Ecto neural progenitor cell (in vitro differentiated cells): ENCODE data around the gene ATG16L1.

Experiments used
- DNase-seq: peaks from one replicate; pipeline ENCODE4 v3.0.0-alpha.2; 2018; ENCODE audit warnings: low spot score

ATG16L1 gene

DNA sequence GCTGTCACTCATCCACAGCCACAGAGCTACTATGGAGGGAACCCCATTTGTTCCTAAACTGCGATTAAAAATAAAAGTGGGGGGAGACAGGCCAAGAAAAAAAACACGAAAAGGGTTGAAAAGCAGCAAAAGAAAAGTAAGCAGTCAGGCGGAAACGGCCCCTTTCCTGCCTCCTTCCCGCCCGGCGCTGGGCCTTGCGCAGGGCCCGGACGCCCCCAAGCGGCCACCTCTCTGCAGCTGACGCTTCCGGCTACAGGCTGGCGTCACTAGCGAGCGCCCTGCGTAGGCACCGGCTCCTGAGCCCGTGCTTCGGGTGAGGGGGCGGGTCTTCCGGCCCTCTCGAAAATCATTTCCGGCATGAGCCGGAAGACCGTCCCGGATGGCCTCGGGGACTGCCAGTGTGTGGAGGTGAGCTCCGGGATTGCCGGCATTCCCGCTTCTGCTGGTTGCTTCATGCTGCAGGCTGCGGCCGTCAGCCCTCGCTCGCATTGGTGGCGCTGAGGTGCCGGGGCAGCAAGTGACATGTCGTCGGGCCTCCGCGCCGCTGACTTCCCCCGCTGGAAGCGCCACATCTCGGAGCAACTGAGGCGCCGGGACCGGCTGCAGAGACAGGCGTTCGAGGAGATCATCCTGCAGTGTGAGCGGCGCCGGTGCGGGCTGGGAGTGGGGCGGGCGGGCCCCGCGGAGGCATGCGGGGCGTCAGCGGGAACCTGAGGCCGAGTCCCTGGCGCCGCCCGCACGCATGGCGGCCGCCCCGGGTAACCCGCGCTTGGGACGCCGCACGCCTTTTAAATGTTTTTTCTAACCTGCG, at the start of gene ATG16L1:
TSS of gene ATG16L1 (plus strand) at position 368 of the 811 bp plus-strand sequence. CDS start at position 523, 155 bp downstream.
- DNase-seq: peak; percentile 96

DNA sequence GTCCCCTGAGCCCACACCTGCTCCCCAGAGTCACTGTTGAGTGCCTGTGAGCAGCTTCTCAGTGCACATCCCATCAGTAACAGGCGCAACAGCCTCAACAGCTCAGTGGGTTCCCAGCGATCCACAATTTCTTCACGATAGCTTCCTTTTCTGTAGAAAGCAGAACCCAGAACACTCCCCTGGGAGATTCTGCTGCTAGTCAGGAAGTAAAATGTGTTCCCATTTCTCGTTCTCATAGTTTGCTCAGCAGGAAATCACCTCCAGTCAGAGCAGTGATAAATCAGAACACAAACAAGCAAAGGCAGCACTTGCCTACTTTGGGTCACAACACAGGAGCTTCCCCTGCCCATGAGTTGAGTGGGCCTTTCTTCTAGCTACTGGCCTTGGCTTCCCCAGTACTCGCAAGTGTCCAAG, 48.9 kb upstream of the ATG16L1 start:
- no peak for DNase-seq

DNA sequence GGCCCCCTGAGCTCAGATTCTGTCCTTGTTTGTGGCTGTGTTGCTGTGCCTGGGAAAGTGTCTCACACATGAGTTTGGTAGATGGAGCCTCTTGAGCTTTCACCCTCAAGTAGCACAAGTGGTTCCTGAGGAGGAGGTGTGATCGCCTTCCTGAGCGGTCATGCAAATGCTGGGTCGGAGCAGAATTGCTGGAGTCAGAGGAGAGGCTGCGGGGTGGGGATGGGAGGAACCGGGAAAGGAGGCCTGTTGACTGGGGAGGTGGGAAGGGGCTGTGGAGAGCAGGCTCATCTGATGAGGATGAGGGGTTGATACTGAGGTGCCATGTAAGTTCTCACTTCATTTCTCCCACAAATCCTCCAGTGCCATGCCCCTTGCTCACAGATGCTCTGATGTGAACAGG, 48.4 kb upstream of the ATG16L1 start:
- no peak for DNase-seq

DNA sequence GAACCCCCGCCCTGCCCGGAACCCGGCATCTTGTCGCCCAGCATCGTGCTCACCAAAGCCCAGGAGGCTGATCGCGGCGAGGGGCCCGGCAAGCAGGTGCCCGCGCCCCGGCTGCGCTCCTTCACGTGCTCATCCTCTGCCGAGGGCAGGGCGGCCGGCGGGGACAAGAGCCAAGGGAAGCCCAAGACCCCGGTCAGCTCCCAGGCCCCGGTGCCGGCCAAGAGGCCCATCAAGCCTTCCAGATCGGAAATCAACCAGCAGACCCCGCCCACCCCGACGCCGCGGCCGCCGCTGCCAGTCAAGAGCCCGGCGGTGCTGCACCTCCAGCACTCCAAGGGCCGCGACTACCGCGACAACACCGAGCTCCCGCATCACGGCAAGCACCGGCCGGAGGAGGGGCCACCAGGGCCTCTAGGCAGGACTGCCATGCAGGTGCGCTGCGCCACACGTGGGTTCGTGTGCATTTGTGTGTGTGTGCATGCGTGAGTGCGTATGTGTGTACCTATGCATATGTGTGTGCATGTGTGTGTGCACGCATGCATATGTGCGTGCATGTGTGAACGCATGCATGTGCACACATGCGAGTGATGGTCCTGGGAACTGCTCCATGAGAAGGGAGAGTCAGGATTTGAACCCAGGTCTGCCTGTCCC, 47.1 kb upstream of the ATG16L1 start:
- no peak for DNase-seq

DNA sequence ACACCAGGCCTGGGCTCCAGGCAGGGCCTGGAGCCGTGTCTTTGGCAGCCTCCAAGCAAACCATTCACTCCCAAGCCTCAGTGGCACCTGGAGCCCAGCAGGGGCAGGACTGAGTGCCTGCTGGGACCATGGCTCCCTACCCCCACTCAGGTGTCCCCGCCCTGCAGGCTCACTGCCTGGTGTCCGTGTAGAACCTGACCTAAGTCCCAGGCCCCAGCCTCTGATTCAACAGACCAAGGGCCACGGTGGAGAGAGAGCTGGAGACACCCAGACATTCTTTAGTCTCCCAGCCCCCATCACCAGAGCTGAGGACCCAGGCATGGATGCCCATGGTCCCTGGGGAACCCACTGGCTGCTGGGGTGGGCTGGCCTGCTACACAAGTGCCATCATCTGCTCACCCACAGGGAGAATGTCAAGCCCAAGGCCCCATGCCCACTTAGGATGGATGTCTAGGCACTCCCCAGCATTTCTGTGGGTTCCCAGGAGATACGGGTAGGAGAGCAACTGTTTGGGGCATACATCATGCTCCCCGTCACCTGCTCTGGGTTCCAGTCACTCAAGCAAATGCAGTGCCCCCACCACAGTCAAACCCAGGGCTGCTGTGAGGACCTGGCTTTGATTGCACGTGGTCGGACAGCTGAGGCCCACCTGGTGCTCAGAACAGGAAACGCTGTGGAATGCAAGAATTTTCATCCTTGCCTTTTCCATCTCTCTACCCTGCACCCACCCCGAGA, 42.9 kb upstream of the ATG16L1 start:
- DNase-seq: no peak

DNA sequence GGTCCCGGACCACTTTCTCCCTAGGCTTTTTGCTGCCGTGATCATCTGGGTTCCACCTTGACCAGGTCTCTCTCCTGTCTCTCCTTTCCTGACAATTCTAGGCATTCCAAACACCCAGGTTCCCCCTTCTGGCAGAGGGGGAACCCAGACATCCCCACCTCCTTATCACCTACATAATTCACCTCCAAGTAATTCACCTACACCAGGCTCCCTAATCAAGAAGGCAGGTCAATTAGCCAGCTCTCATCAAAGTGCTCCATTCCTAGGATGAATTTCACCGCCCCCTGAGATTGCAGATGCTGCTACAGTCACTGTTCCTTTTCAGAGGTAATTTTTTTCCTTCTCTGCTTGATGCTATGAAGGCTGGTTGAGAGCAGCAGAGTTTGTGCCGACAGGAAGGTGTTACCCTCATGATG, 42.3 kb upstream of the ATG16L1 start:
- no peak for DNase-seq

DNA sequence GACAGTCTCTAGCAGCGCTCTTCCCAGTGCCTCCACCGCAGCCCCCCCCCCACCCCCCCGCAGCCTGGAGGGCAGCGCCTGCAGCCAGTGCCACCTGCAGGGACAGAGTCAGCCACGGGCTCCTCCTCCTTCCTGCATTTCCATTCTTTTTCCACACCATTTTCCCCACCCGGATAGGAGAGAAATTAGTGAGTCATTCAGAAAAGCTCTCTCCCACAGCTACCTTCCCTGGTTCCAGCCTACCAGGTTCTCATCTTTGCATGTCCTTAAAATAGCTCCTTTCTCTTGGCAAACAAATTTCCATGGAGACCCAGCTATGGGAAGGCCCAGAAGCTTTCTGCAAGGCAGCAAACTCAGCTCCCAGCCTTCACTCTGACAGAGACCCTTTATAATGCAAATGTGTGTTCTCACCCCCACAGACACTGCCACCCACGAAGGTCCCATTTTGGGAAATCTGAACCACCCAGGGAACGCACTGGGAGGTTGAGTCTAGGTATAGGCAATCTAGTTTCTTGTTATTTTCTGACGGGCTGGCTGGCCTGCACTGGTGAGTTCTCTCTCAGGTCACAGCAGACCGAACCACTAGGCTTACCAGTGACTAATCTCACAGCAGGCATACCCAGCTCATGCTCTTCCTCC, 41.8 kb upstream of the ATG16L1 start:
- DNase-seq: no peak

DNA sequence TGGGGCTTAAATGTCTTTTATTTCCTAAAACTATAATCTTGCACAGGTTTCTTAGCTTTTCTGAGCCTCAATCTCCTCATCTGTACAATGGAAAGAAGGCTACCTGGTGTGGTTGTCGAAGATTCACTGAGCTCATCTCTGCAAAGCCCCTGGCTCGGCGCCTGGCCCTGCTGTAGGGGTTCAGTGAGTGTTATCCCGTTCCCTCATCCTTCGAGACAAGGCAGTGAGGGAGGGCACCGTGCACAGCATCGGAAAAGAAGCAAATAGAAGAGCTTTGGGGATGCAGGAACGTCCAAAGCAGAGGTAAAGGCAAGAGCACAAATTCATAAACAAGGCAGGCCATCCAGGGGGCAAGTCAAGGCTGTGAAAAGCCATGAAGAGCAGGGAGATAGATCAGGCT, 41.2 kb upstream of the ATG16L1 start:
- DNase-seq: no peak

DNA sequence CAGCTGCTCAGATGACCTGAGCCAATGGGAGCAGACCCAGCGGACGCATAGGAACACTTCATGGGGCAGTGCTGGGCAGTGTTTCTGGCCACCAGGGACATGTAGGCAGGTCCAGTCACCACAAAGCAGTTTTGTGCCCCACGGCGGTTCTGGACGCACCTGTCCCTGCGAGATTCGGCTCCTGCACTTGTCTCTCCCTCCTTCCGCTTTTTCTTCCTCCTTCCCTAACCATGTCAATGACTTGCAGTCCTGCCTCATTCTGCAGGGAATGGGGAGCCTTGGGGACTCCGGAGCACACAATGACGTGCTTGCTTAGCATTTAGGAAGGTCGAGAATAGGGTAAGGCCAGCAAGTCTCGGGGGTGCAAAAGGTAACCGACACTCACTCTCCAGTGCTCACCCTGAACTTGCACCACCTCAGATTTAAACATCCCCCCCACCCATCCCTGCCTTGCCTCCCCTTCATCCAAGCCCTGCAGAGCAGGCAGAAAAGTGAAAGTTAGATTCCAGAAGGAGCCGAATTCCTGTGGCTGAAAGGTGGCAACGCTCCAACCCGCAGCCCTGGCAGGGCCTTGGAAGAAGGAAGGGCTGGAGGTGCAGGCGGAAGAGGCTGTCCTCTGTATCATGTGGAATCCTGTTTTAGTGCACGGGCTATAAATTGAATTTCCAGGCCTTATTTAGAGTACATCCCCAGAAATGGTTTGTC, 40.5 kb upstream of the ATG16L1 start:
- DNase-seq: no peak

DNA sequence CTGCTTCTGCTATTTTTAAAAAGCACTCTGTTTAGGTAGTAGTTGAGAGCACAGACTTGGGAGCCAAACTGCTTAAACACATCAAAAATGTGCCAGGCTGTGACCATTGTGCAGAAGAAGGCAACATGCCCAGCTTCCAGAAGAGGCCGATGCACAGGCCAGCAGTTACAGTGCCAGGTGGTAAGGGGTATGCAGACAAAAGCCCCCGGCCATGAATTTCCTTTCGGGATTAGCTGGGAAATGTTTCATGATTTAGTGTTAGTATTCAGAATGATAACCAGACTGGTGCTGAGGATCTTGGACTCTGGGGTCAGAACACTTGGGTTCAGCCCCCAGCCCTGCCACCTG, 40.0 kb upstream of the ATG16L1 start:
- no peak for DNase-seq

DNA sequence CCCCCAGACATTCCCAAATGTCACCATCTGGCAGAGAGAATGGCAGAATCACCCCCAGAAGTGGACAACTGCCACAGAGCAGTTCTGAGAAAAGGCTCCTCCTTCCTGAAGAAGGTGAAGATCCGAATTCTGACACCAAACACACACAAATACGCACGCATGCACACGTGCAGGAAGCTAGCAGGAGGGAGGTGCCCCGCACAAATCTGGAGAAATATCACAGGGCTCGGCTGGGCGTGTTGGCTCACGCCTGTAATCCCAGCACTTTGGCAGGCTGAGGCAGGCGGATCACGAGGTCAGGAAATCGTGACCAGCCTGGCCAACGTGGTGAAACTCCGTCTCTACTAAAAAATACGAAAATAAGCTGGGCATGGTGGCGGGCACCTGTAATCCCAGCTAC, 38.5 kb upstream of the ATG16L1 start:
- no peak for DNase-seq

DNA sequence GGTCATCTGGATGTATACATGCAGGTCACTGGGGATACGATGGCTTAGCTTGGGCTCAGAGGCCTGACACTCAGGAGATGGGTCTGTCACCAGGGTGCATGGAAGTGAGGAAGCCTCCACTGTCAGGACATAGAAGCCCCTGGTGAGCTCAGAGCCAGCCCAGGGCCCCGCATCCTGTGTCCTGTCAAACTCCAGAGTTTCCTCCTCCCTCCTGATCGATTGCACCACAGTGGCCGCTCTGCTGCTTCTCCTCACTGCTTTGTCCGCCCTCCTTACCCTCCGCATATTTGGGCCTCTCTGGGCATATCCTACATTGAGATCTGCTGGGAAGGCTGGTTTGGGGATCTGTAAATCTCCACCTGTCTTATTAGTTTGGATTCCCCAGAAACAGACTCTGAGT, 37.5 kb upstream of the ATG16L1 start:
- no peak for DNase-seq

DNA sequence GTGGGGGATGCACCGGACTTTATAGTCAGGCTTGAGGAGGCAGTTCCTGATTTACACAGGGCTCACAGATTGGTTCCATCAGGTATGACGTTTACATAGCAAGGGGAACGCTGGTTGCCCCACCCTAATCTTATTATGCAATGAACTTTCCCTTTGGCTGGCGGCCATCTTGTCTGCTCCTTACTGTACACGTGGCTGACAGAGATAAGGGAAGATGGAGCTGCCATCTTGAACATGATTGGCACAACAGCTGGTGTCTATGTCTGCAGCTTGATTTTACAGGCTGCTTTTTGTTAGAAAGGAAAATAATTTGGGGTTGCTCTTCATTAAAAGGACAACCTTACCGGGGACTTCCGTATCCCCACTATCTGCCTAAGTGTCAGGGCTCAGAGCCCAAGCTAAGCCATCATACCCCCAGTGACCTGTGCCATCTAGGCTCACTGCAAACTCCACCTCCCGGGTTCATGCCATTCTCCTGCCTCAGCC, 33.5 kb upstream of the ATG16L1 start:
- no peak for DNase-seq

DNA sequence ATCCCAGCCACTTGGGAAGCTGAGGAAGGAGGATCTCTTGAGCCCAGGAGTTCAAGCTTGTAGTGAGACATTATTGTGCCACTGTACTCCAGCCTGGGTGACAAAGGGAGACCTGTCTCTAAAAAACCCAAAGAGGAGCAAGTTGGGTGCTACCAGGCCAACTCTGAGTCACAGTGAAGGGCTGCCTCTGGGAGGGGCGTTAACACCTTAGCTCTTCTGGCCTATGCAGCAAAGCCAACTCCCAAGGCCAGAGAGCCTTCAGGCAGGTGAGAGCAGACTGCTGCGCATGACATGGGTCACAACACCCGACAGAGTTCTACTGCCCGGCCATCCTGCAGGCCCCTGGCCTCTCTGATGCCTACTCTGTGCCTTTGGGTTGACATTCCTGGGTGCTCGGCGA, 32.6 kb upstream of the ATG16L1 start:
- DNase-seq: no peak

DNA sequence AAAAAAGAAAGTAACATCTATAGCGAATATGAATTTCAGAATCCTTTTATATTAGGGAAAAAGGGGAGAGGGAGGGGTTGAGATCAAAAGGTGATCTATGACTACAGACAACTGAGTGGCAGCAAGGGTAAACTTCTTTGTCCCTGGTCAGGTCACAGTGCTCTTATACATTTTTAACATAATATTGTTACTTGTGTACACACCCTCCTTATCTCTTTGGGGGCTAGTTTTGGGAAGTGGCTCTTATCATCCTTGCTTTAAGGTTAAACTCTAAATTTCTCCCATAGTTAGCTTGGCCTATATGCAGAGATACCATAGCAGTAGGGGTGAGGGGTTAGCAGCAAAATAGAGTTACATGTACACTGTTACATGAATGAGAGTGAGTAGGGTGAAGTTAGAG, 31.6 kb upstream of the ATG16L1 start:
- DNase-seq: no peak

DNA sequence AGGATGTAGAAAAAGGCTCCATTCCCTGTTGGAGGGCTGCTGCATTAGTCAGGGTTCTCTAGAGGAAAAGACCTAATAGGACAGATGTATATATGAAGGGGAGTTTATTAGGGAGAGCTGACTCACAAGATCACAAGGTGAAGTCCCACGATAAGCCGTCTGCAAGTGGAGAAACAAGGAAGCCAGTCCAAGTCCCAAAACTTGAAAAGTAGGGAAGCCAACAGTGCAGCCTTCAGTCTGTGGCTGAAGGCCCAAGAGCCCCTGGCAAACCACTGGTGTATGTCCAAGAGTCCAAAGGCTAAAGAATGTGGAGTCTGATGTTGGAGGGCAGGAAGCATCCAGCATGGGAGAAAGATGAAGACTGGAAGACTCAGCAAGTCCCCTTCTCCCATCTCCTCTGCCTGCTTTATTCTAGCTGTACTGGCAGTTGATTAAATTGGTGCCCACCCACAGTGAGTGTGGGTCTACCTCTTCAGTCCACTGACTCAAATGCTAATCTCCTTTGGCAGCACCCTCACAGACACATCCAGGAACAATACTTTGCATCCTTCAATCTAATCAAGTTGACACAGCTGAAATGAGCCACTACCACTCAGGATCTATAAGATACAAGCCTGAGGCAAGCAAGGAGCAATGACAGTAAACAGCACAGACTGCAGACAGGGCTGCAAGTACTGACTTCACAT, 30.0 kb upstream of the ATG16L1 start:
- DNase-seq: no peak

DNA sequence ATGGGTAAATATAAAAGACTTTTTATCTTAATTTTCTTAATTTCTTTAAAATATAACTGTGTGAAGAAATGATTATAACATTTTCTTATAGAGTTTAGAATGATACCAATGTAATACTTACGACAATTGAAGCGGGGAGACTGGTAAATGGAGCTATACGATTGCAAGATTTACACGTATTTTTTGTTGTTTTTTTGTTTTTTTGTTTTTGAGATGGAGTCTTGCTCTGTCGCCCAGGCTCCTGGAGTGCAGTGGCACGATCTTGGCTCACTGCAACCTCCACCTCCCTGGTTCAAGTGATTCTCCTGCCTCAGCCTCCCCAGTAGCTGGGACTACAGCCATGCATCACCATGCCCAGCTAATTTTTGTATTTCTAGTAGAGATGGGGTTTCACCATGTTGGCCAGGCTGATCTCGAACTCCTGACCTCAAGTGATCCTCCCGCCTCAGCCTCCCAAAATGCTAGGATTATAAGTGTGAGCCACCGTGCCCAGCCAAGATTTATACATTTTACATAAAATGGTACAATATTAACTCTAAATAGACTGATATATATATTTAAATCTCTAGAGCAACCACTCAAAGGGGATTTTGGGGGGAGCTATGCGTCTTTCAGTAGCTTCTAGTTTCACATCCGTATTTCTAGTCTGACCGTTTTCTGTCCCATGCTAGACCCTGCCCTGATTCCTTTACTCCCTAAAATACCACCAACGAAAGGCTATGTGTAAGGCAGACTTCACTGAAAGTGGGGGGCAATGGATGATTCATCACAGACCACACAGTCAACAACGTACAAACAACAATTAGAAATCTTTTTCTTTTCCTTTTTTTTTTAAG, 28.2 kb upstream of the ATG16L1 start:
- no peak for DNase-seq

DNA sequence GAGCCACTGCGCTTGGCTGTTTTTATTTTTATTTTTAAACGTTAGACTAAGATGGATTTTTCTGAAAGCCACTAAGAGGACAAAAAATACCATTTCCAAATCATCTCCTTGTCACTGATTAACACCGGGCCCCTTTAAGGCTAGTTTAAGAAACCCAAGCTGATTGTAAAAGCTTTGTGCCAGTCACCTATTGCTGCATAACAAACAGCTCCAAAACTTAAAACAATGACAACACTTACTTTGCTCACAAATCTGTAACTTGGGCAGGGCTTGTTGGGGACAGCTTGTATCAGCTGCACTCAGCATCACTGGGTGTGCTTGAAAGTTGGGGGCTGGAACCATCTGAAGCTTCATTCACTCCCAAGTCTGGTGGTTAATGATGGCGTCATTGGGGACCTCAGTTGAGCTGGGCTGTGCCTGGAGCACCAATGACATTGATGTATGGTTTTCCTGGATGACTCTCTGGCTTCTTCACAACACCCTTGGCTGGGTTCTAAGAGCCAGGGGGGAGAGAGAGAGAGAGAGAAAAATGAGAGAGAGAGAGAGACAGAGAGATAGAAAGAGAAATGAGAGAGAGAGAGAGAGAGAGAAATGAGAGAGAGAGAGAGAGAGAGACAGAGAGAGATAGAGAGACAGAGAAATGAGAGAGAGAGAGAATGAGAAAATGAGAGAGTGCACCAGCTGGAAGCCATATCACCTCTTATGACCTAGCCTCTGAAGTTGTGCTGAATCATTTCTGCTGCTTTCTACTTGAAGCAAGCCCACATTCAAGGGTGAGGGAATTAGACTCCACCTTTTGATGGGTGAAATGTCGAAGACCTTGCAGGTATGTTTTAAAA, 26.0 kb upstream of the ATG16L1 start:
- no peak for DNase-seq

DNA sequence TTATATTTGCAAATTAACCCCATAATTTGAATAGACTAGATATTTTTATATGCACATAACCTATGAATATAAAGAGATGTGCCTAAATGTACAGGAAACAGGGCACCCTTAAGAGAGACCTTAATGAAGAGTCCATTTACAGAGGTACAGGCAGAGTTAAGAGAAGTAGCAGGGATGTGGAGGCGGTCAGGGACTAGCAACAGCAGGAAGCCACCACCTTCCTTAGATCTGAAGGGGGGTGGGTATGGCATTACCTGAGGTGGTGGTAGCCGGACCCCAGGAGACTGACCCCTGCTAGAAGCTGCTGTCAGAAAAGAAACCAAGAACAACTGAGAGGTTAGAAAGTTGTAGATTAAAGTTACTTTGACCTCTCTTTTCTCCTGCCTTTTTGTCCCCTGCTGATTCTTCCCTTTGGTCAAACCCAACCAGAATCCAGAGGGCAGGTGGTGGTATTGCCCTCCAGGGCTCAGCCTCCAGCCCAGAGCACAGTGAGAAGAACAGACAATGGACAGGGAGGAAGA, 24.9 kb upstream of the ATG16L1 start:
- DNase-seq: no peak
